Activated CD4-positive, alpha-beta T cell treated with anti-CD3 and anti-CD28 coated beads, Interleukin-2, amount 10 ng/mL, durations not matched to agents 7 days and 5 days (primary cell): ENCODE data around the gene MBD3L2B. TPM values are rescaled to one million over a fixed set of nuclear protein-coding genes. Genes with fewer than 3 reads are reported as not detected.
A peak's percentile ranks its signal among the peaks of the same experiment; 100 is the strongest.
"Not testable (repeated sequence)": the region's sequence is repeated elsewhere in the genome, so short reads cannot be mapped to it uniquely, and the experiment has no call there.

Experiments
- CTCF ChIA-PET: fragments of 350-600 bp; sonication (Branson Sonifier 250); formaldehyde crosslinking; loops from one replicate; lab custom pipeline; 2021; ENCODE audit warnings: antibody characterized with exemption; lab: Charles Lee
- POLR2A ChIA-PET: fragments of 350-600 bp; sonication (Branson Sonifier 250); formaldehyde crosslinking; loops from one replicate; lab custom pipeline; 2021; ENCODE audit warnings: antibody characterized with exemption; lab: Charles Lee
- DNase-seq: peaks from one replicate; pipeline ENCODE4 v3.0.0-alpha.2; 2020
- H3K27ac Mint-ChIP-seq: one replicate; pipeline ENCODE4 v1.8.0; 2021; ENCODE audit warnings: mild to moderate bottlenecking, moderate library complexity, mixed read lengths
- H3K27me3 Mint-ChIP-seq: one replicate; pipeline ENCODE4 v1.8.0; 2021; ENCODE audit warnings: mixed read lengths
- H3K36me3 Mint-ChIP-seq: one replicate; pipeline ENCODE4 v1.8.0; 2021; ENCODE audit warnings: low read depth, mixed read lengths
- H3K4me1 Mint-ChIP-seq: one replicate; pipeline ENCODE4 v1.8.0; 2021; ENCODE audit warnings: mixed read lengths
- H3K4me3 Mint-ChIP-seq: one replicate; pipeline ENCODE4 v1.8.0; 2021; ENCODE audit warnings: mild to moderate bottlenecking, moderate library complexity, mixed read lengths
- H3K9me3 Mint-ChIP-seq: one replicate; pipeline ENCODE4 v1.8.0; 2021; ENCODE audit warnings: mixed read lengths
- total RNA-seq, 2 experiments: library from RNA; stranded (reverse); gene quantifications; one replicate each; pipeline ENCODE4 v1.2.3, GENCODE V29; 2021

The MBD3L2B gene
- total RNA-seq, 2 experiments from 2014 or later, result not detected

- H3K27me3 Mint-ChIP-seq, H3K9me3 Mint-ChIP-seq, H3K4me1 Mint-ChIP-seq, CTCF ChIA-PET, H3K36me3 Mint-ChIP-seq, H3K27ac Mint-ChIP-seq, DNase-seq, POLR2A ChIA-PET, H3K4me3 Mint-ChIP-seq: not testable (repeated sequence)
Observed at GRCh38 chr19:7054635-7055368, 33.6 kb upstream of the MBD3L2B start.

- H3K27ac Mint-ChIP-seq, H3K27me3 Mint-ChIP-seq, H3K4me3 Mint-ChIP-seq, H3K36me3 Mint-ChIP-seq, CTCF ChIA-PET, POLR2A ChIA-PET, H3K4me1 Mint-ChIP-seq, H3K9me3 Mint-ChIP-seq: not testable (repeated sequence)
- peak; percentile 6 for DNase-seq
Observed at GRCh38 chr19:7052896-7053295, 31.7 kb upstream of the MBD3L2B start.

- H3K4me1 Mint-ChIP-seq, DNase-seq, H3K9me3 Mint-ChIP-seq, H3K27ac Mint-ChIP-seq, H3K36me3 Mint-ChIP-seq, CTCF ChIA-PET, H3K4me3 Mint-ChIP-seq, H3K27me3 Mint-ChIP-seq, POLR2A ChIA-PET: not testable (repeated sequence)
Observed at GRCh38 chr19:7051421-7051820, 30.2 kb upstream of the MBD3L2B start.

- DNase-seq, H3K9me3 Mint-ChIP-seq, H3K4me1 Mint-ChIP-seq, H3K4me3 Mint-ChIP-seq, H3K27ac Mint-ChIP-seq, CTCF ChIA-PET, POLR2A ChIA-PET, H3K27me3 Mint-ChIP-seq, H3K36me3 Mint-ChIP-seq: not testable (repeated sequence)
Observed at GRCh38 chr19:7049021-7049420, 27.8 kb upstream of the MBD3L2B start, which contains the start of gene MBD3L2. Gene MBD3L2 (plus strand): TSS chr19:7049321. CDS start chr19:7049374, 53 bp downstream.

- DNase-seq, H3K4me3 Mint-ChIP-seq, POLR2A ChIA-PET, H3K27ac Mint-ChIP-seq, H3K36me3 Mint-ChIP-seq, H3K9me3 Mint-ChIP-seq, H3K4me1 Mint-ChIP-seq, H3K27me3 Mint-ChIP-seq, CTCF ChIA-PET: not testable (repeated sequence)
Observed at GRCh38 chr19:7041563-7041962, 20.3 kb upstream of the MBD3L2B start.

- DNase-seq, H3K4me1 Mint-ChIP-seq, H3K27me3 Mint-ChIP-seq, POLR2A ChIA-PET, CTCF ChIA-PET, H3K4me3 Mint-ChIP-seq, H3K27ac Mint-ChIP-seq, H3K9me3 Mint-ChIP-seq, H3K36me3 Mint-ChIP-seq: not testable (repeated sequence)
Observed at GRCh38 chr19:7040079-7040478, 18.8 kb upstream of the MBD3L2B start, which contains the start of gene MBD3L4. Gene MBD3L4 (minus strand): TSS chr19:7040179. CDS start chr19:7040144, 35 bp downstream.

- H3K4me3 Mint-ChIP-seq, DNase-seq, H3K9me3 Mint-ChIP-seq, H3K4me1 Mint-ChIP-seq, H3K36me3 Mint-ChIP-seq, H3K27ac Mint-ChIP-seq, CTCF ChIA-PET, H3K27me3 Mint-ChIP-seq, POLR2A ChIA-PET: not testable (repeated sequence)
Observed at GRCh38 chr19:7030278-7030677, 9.0 kb upstream of the MBD3L2B start, which contains the start of gene MBD3L5. Gene MBD3L5 (plus strand): TSS chr19:7030578. CDS start chr19:7030612, 34 bp downstream.

- H3K27ac Mint-ChIP-seq, CTCF ChIA-PET, H3K9me3 Mint-ChIP-seq, H3K4me3 Mint-ChIP-seq, H3K27me3 Mint-ChIP-seq, H3K4me1 Mint-ChIP-seq, POLR2A ChIA-PET, H3K36me3 Mint-ChIP-seq, DNase-seq: not testable (repeated sequence)
Observed at GRCh38 chr19:7028790-7029189, 7.6 kb upstream of the MBD3L2B start.

GRCh38 chr19:7018828-7019227 is 2.4 kb downstream of the MBD3L2B start:
- POLR2A ChIA-PET, result no interaction called here
- Mint-ChIP-seq H3K27me3 (no peaks in the 10 kb centered on the region), H3K27ac (no peak overlapping the region), H3K4me3 (no peak overlapping the region), H3K36me3 (no peaks in the 10 kb centered on the region), H3K9me3 (peaks cover 5% of the 10 kb centered on the region), H3K4me1 (peaks cover 3% of the 10 kb centered on the region)
- DNase-seq, result no peak
- CTCF ChIA-PET, result no interaction called here

GRCh38 chr19:7013678-7014077 is 7.6 kb downstream of the MBD3L2B start:
- ChIA-PET CTCF (no interaction called here), POLR2A (no interaction called here)
- Mint-ChIP-seq H3K9me3 (peaks cover 16% of the 10 kb centered on the region), H3K4me3 (no peak overlapping the region), H3K4me1 (peaks cover 22% of the 10 kb centered on the region), H3K36me3 (no peaks in the 10 kb centered on the region), H3K27ac (no peak overlapping the region), H3K27me3 (no peaks in the 10 kb centered on the region)
- no peak for DNase-seq

- no peaks in the 10 kb centered on the region for H3K36me3 Mint-ChIP-seq
- H3K27me3 Mint-ChIP-seq, result no peaks in the 10 kb centered on the region
- no peak overlapping the region for H3K4me3 Mint-ChIP-seq
- peaks cover 22% of the 10 kb centered on the region for H3K9me3 Mint-ChIP-seq
- DNase-seq, result no peak
- ChIA-PET CTCF (no interaction called here), POLR2A (no interaction called here)
- peaks cover 30% of the 10 kb centered on the region for H3K4me1 Mint-ChIP-seq
- H3K27ac Mint-ChIP-seq, result no peak overlapping the region
Observed at GRCh38 chr19:7010722-7011593, 10.3 kb downstream of the MBD3L2B start.

- H3K27ac Mint-ChIP-seq, result no peak overlapping the region
- no peak overlapping the region for H3K4me3 Mint-ChIP-seq
- H3K9me3 Mint-ChIP-seq, result peaks cover 16% of the 10 kb centered on the region
- H3K27me3 Mint-ChIP-seq, result no peaks in the 10 kb centered on the region
- no peak for DNase-seq
- CTCF ChIA-PET, result no interaction called here
- no peaks in the 10 kb centered on the region for H3K36me3 Mint-ChIP-seq
- peaks cover 28% of the 10 kb centered on the region for H3K4me1 Mint-ChIP-seq
- POLR2A ChIA-PET, result no interaction called here
Observed at GRCh38 chr19:7007859-7008258, 13.4 kb downstream of the MBD3L2B start.

- no peaks in the 10 kb centered on the region for H3K27me3 Mint-ChIP-seq
- ChIA-PET CTCF (interaction anchor here (1.3 kb wide), 1 partner anchor 138 kb away, joined by 3 read pairs; no protein-coding TSS in a partner anchor), POLR2A (no interaction called here)
- DNase-seq, result no peak
- no peak overlapping the region for H3K4me3 Mint-ChIP-seq
- peaks cover 28% of the 10 kb centered on the region for H3K4me1 Mint-ChIP-seq
- H3K9me3 Mint-ChIP-seq, result peaks cover 11% of the 10 kb centered on the region
- no peaks in the 10 kb centered on the region for H3K36me3 Mint-ChIP-seq
- no peak overlapping the region for H3K27ac Mint-ChIP-seq
Observed at GRCh38 chr19:7006135-7006704, 15.0 kb downstream of the MBD3L2B start.
